Endothelial cell of hepatic sinusoid (primary cell): ENCODE measurements around the gene CDH1.
"Not testable (repeated sequence)": the region's sequence is repeated elsewhere in the genome, so short reads cannot be mapped to it uniquely, and the experiment has no call there.

Experiments
- in situ Hi-C: cut with HindIII; loops from 2 replicates; pipeline ENCODE4 v1.10.0; 2017; ENCODE audit warnings: low sequenced_read_pairs

The CDH1 gene

GRCh38 chr16:68786685-68787418 lies 49.8 kb downstream of the CDH1 start:
- in situ Hi-C loops = loop anchor here (5.0 kb wide), 1 partner anchor 35 kb away; no protein-coding TSS in a partner anchor

- in situ Hi-C loops = loop anchor here (5.0 kb wide), 1 partner anchor 35 kb away; no protein-coding TSS in a partner anchor
Observed at GRCh38 chr16:68787419-68787807, 50.3 kb downstream of the CDH1 start.

- in situ Hi-C loops = no loop called here
Observed at GRCh38 chr16:68790130-68790761, 53.2 kb downstream of the CDH1 start.

GRCh38 chr16:68790944-68791343 lies 53.9 kb downstream of the CDH1 start:
- in situ Hi-C loops = no loop called here

- in situ Hi-C loops = no loop called here
Observed at GRCh38 chr16:68792465-68793324, 55.6 kb downstream of the CDH1 start.

GRCh38 chr16:68793401-68793857 lies 56.3 kb downstream of the CDH1 start:
- in situ Hi-C loops = no loop called here

GRCh38 chr16:68798398-68798797 lies 61.3 kb downstream of the CDH1 start:
- in situ Hi-C loops = no loop called here

- in situ Hi-C loops = no loop called here
Observed at GRCh38 chr16:68800257-68800875, 63.3 kb downstream of the CDH1 start.

- in situ Hi-C loops = no loop called here
Observed at GRCh38 chr16:68802190-68802589, 65.1 kb downstream of the CDH1 start.

GRCh38 chr16:68806422-68806821 lies 69.3 kb downstream of the CDH1 start:
- in situ Hi-C loops = no loop called here

- in situ Hi-C loops = no loop called here
Observed at GRCh38 chr16:68806981-68807380, 69.9 kb downstream of the CDH1 start.

GRCh38 chr16:68814516-68814915 lies 77.4 kb downstream of the CDH1 start:
- in situ Hi-C loops = no loop called here

GRCh38 chr16:68823401-68824135 lies 86.5 kb downstream of the CDH1 start:
- in situ Hi-C loops = loop anchor here (5.0 kb wide), 2 partner anchors 36 to 284 kb away; partner anchors contain the start of gene HAS3

- in situ Hi-C loops = no loop called here
Observed at GRCh38 chr16:68825427-68825826, 88.3 kb downstream of the CDH1 start.

GRCh38 chr16:68826652-68827051 lies 89.6 kb downstream of the CDH1 start:
- in situ Hi-C loops = no loop called here

- in situ Hi-C loops = no loop called here
Observed at GRCh38 chr16:68833251-68833650, 96.2 kb downstream of the CDH1 start.

GRCh38 chr16:68834550-68834949 lies 97.5 kb downstream of the CDH1 start:
- in situ Hi-C loops = no loop called here

GRCh38 chr16:68835970-68836369 lies 98.9 kb downstream of the CDH1 start:
- in situ Hi-C loops = no loop called here

GRCh38 chr16:68839831-68840230 lies 102.7 kb downstream of the CDH1 start:
- in situ Hi-C loops = no loop called here

- in situ Hi-C loops = not testable (repeated sequence)
Observed at GRCh38 chr16:68842964-68843481, 105.9 kb downstream of the CDH1 start.
